Measurements from ENCODE around the gene STK32C.

The STK32C gene

DNA sequence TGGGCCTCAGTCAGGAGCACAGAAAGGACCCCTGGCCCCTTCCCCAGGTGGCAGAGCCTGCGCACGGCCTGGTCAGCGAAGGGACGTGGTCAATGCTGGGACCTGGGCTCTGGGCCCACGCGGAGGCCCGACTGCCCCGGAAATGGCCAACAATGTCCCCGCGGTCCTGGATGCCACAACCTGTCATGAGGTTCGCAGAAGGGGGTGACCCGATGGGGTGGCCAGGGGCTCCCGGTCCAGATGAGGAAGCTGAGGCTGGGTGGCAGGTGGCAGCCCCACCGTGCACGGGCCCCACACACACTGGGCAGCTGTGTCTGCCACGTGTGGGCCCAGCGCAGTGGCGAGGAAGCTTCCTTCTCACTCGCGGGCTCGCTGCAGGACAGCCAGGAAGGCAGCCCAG, 71.6 kb downstream of the STK32C start:
- H3K4me1 Mint-ChIP-seq = peaks cover 4% of the 10 kb centered on the region
- no peak overlapping the region for H3K4me3 Mint-ChIP-seq
- H3K9me3 Mint-ChIP-seq = no peaks in the 10 kb centered on the region
- DNase-seq (ENCODE audit: low spot score in 2 of 2) (no peak), ATAC-seq (ENCODE audit: low read depth) (no peak)
- H3K27ac Mint-ChIP-seq = no peak overlapping the region
- H3K27me3 Mint-ChIP-seq = peaks cover 3% of the 10 kb centered on the region
- H3K36me3 Mint-ChIP-seq = no peaks in the 10 kb centered on the region

GRCh38 chr10:132234860-132235259, 72.9 kb downstream of the STK32C start:
- no peaks in the 10 kb centered on the region for H3K36me3 Mint-ChIP-seq
- no peak overlapping the region for H3K4me3 Mint-ChIP-seq
- H3K27ac Mint-ChIP-seq = no peak overlapping the region
- ATAC-seq (ENCODE audit: low read depth) = no peak
- no peak for DNase-seq (ENCODE audit: low spot score in 2 of 2)
- H3K4me1 Mint-ChIP-seq = peaks cover 4% of the 10 kb centered on the region
- no peaks in the 10 kb centered on the region for H3K9me3 Mint-ChIP-seq
- H3K27me3 Mint-ChIP-seq = peaks cover 3% of the 10 kb centered on the region

GRCh38 chr10:132233501-132234085, 74.2 kb downstream of the STK32C start:
- no peaks in the 10 kb centered on the region for H3K36me3 Mint-ChIP-seq
- H3K4me3 Mint-ChIP-seq = no peak overlapping the region
- peaks cover 2% of the 10 kb centered on the region for H3K27me3 Mint-ChIP-seq
- DNase-seq (ENCODE audit: low spot score in 2 of 2) = no peak
- no peak for ATAC-seq (ENCODE audit: low read depth)
- peaks cover 8% of the 10 kb centered on the region for H3K4me1 Mint-ChIP-seq
- H3K9me3 Mint-ChIP-seq = no peaks in the 10 kb centered on the region
- no peak overlapping the region for H3K27ac Mint-ChIP-seq

- H3K27me3 Mint-ChIP-seq = no peaks in the 10 kb centered on the region
- DNase-seq (ENCODE audit: low spot score in 2 of 2) (no peak), ATAC-seq (ENCODE audit: low read depth) (no peak)
- H3K27ac Mint-ChIP-seq = no peak overlapping the region
- no peak overlapping the region for H3K4me3 Mint-ChIP-seq
- H3K36me3 Mint-ChIP-seq = no peaks in the 10 kb centered on the region
- H3K9me3 Mint-ChIP-seq = no peaks in the 10 kb centered on the region
- peaks cover 8% of the 10 kb centered on the region for H3K4me1 Mint-ChIP-seq
Measured at GRCh38 chr10:132232981-132233380, 74.8 kb downstream of the STK32C start.

DNA sequence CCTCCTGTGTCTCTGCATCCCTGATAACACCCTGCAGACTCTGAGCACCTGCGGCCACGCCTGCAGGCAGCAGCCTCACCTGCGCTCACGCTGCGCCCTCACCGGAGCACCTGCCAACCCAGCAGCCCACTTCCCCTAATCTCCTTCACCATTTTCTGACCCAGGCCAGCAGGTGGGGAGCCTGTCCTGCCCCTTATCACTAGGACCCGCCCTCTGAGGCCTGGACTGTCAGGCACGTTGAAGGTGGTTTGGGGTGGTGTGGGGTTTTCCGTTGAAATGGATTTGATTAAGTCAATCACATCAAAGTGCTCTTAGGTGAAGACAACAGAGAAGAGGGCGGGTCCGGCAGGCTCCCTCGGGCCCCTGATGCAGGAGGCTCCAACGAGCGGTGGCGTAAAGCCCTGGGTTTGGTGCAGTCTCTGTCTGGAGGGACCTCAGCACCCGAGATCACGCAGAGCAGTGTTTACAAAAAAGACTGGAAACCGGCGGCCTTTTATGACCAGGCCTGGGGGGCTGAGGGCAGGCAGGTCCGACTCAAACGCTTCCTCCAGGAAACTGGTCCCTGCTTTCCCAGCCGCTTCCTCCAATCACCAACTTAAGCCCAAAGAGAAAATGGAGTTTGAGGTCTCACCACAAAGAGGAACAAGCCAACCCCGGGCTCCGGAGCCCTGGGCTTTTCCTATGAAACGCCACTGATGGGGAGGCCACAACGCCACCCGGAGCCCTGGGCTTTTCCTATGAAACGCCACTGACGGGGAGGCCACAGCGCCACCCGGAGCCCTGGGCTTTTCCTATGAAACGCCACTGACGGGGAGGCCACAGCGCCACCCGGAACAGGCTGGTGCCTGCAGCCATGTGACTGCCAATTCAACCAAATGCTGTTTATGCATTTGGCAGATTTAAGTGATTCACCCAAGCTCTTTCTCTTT, 75.5 kb downstream of the STK32C start:
- DNase-seq (ENCODE audit: low spot score in 2 of 2) = peak in 1 of 2 donors; percentile 43
- peak; percentile 51 for ATAC-seq (ENCODE audit: low read depth)

GRCh38 chr10:132231656-132232022, 76.1 kb downstream of the STK32C start:
- no peaks in the 10 kb centered on the region for H3K27me3 Mint-ChIP-seq
- ATAC-seq (ENCODE audit: low read depth) = no peak
- no peak overlapping the region for H3K27ac Mint-ChIP-seq

More for the DNA sequence above, 75.5 kb downstream of the STK32C start:
- Mint-ChIP-seq H3K27ac (no peak overlapping the region), H3K9me3 (no peaks in the 10 kb centered on the region), H3K4me3 (peak overlapping the region; percentile 51), H3K36me3 (no peaks in the 10 kb centered on the region), H3K4me1 (peaks cover 10% of the 10 kb centered on the region), H3K27me3 (no peaks in the 10 kb centered on the region)

DNA sequence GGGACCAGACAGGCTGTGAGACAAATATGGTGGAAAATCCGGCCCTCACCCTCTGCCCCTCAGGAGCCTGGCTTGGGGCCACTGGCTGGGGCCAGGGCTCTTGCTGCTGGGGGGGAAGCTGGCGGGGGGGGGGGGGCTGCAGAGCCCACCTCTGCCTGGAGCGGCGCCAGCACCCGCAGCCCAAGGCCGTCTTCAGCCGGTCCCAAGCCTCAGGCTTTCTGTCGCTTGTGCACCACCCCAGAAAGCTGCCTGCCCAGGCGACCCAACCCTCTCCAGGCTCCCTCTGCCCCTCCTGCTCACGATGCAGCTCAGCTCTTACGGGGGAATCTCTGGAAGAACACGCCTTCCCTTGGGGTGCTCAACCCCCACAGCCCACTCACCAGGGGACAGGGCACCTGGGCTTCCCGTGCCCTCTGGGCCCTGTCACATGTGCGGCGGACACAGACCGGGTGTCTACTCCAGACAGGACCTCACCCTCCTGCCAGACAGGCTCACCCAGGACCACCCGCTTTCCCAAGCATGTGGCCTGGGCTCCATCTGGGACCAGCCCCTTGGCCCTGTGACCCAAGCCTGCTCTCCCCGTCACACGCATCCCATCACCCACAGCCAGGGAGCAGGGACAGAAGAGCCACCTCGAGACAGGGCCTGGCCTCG, 77.1 kb downstream of the STK32C start:
- no peaks in the 10 kb centered on the region for H3K27me3 Mint-ChIP-seq
- H3K36me3 Mint-ChIP-seq = no peaks in the 10 kb centered on the region
- no peak for ATAC-seq (ENCODE audit: low read depth)
- H3K27ac Mint-ChIP-seq = no peak overlapping the region
- peak overlapping the region; percentile 78 for H3K4me3 Mint-ChIP-seq
- peaks cover 12% of the 10 kb centered on the region for H3K4me1 Mint-ChIP-seq
- H3K9me3 Mint-ChIP-seq = no peaks in the 10 kb centered on the region
- DNase-seq (ENCODE audit: low spot score in 2 of 2) = no peak

More at GRCh38 chr10:132231656-132232022, 76.1 kb downstream of the STK32C start:
- Mint-ChIP-seq H3K9me3 (no peaks in the 10 kb centered on the region), H3K36me3 (no peaks in the 10 kb centered on the region), H3K4me1 (peaks cover 12% of the 10 kb centered on the region), H3K4me3 (no peak overlapping the region)
- DNase-seq (ENCODE audit: low spot score in 2 of 2) = no peak

- Mint-ChIP-seq H3K27me3 (no peaks in the 10 kb centered on the region), H3K9me3 (no peaks in the 10 kb centered on the region), H3K4me1 (peaks cover 12% of the 10 kb centered on the region), H3K4me3 (peak overlapping the region; percentile 78), H3K27ac (peak overlapping the region; percentile 32), H3K36me3 (no peaks in the 10 kb centered on the region)
- ATAC-seq (ENCODE audit: low read depth) (peak; percentile 38), DNase-seq (ENCODE audit: low spot score in 2 of 2) (no peak)
Measured at GRCh38 chr10:132229834-132230556, 77.8 kb downstream of the STK32C start.

DNA sequence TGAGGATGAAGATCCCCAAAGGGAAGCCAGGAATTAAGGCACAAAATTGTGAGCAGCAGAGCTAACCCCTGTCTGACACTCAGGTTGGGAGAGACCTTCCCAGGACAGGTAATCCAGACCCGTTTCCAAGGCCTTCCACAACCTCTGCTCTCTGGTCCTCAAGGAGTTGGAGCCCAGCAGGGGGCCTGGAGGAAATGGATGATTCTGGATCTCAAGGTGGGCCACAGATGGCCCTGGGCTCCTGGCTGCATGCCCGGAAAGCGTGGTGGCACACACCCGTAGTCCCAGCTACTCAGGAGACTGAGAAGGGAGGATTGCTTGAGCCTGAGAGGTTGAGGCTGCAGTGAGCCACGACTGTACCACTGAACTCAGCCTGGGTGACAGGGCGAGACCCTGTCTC, 78.7 kb downstream of the STK32C start:
- no peak overlapping the region for H3K27ac Mint-ChIP-seq

GRCh38 chr10:132228616-132229015, 79.1 kb downstream of the STK32C start:
- H3K4me1 Mint-ChIP-seq = peaks cover 12% of the 10 kb centered on the region
- H3K36me3 Mint-ChIP-seq = no peaks in the 10 kb centered on the region
- no peak overlapping the region for H3K4me3 Mint-ChIP-seq
- no peak for DNase-seq (ENCODE audit: low spot score in 2 of 2)
- no peaks in the 10 kb centered on the region for H3K9me3 Mint-ChIP-seq
- H3K27ac Mint-ChIP-seq = no peak overlapping the region
- no peak for ATAC-seq (ENCODE audit: low read depth)
- H3K27me3 Mint-ChIP-seq = no peaks in the 10 kb centered on the region

More for the DNA sequence above, 78.7 kb downstream of the STK32C start:
- no peak for DNase-seq (ENCODE audit: low spot score in 2 of 2)
- Mint-ChIP-seq H3K9me3 (no peaks in the 10 kb centered on the region), H3K27me3 (no peaks in the 10 kb centered on the region), H3K36me3 (no peaks in the 10 kb centered on the region), H3K4me1 (peaks cover 12% of the 10 kb centered on the region), H3K4me3 (peak overlapping the region; percentile 24)
- no peak for ATAC-seq (ENCODE audit: low read depth)

DNA sequence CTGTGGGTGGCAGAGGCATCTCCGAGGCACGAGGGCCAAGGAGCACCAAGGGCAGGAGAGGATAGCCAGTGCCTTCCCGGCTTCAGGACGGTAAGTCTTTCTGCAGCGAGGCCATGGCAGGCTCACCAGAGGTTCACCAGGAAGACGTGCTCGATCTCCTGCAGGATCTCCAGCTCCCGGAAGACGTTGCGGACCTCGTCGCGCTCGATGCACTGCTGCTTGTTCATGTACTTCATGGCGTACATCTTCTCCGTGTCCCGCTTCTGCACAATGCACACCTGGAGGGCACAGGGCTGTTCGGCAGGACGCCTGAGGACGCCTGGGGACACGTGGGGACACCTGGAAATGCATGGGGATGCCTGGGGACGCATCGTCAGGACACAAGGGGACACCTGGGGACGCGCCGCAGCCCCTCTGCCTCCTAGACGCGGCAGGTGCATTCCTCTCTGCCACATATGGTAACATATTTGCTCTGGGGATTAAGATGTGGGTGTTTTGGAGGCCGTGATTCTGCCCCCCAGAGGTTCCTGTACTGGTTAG, 79.8 kb downstream of the STK32C start:
- Mint-ChIP-seq H3K9me3 (no peaks in the 10 kb centered on the region), H3K4me3 (no peak overlapping the region), H3K27me3 (no peaks in the 10 kb centered on the region), H3K36me3 (no peaks in the 10 kb centered on the region), H3K27ac (no peak overlapping the region), H3K4me1 (peaks cover 12% of the 10 kb centered on the region)
- ATAC-seq (ENCODE audit: low read depth) = no peak
- no peak for DNase-seq (ENCODE audit: low spot score in 2 of 2)

DNA sequence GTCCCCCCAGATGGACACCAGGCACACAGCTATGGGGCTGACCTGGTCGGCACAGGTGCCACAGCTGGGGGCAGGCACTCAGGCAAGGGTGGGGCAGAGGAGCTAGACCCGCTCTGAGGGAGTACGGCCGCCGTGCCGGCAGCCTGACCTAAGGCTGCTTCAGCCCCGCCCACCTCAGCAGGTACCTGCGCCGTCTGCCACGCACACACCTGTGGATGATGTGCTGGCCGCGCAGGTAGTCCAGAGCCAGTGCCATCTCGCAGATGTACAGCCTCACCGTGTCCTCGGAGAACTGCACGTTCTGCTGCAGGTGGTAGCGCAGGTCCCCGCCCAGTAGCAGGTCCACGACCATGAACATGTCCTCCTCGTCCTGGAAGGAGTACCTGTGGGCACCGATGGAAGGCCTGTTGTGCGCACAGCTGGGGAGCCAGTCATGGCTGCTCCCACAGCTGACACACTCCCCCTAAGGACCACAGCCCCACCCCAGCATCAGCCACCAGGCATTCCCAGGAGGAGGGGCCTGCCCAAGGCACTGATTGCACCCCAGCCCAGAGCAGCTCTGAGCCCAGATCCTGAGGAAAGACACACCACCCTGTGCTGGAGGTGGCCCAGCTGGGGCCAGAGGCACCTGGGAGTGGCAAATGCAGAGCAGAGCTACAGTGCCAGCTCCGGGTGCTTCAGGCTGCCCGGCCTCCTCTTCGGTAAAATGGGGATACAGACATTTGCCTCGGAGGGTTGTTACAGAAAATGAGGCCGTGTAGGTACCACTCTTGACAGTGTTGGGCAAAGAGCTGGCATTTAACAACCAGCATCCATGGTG, 81.0 kb downstream of the STK32C start:
- Mint-ChIP-seq H3K9me3 (no peaks in the 10 kb centered on the region), H3K4me1 (peaks cover 8% of the 10 kb centered on the region), H3K27ac (peak overlapping the region; percentile 5), H3K36me3 (no peaks in the 10 kb centered on the region), H3K4me3 (no peak overlapping the region), H3K27me3 (no peaks in the 10 kb centered on the region)
- DNase-seq (ENCODE audit: low spot score in 2 of 2) (no peak), ATAC-seq (ENCODE audit: low read depth) (no peak)

- Mint-ChIP-seq H3K4me3 (no peak overlapping the region), H3K36me3 (no peaks in the 10 kb centered on the region), H3K27me3 (no peaks in the 10 kb centered on the region), H3K4me1 (peaks cover 8% of the 10 kb centered on the region), H3K27ac (no peak overlapping the region), H3K9me3 (no peaks in the 10 kb centered on the region)
- no peak for DNase-seq (ENCODE audit: low spot score in 2 of 2)
- ATAC-seq (ENCODE audit: low read depth) = no peak
Measured at GRCh38 chr10:132225849-132226205, 81.9 kb downstream of the STK32C start.

Measured in memory B cell (primary cell).